Measurements from ENCODE around the gene C3orf38. TPM values are rescaled to one million over a fixed set of nuclear protein-coding genes. Genes with fewer than 3 reads are reported as not detected.
"Not testable (repeated sequence)": the region's sequence is repeated elsewhere in the genome, so short reads cannot be mapped to it uniquely, and the experiment has no call there.

Gene C3orf38
- total RNA-seq, 1 experiment from 2014 or later: 18.6 TPM

DNA sequence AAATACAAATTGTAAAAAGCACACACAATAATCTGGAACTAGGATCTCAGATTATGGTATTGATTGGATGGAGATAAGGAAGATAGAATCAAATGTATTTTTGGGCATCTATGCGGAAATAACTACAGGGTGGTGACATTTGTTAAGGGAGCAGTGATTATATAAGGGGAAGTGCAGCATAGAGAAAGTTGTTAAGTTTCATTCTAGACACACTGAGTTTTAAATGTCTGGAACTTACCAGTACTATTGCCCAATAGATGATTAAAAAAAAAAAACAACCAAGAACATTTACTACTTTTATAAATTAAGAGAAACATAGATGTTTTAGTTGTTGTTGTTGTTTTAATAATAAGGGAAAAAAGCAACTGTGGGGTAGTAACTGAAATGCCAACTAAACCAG lies 32.1 kb upstream of the C3orf38 start:
- Histone ChIP-seq H3K9ac (ENCODE audit: low read length) (no peak overlapping the region), H3K27ac (ENCODE audit: low read depth, low read length) (no peak overlapping the region), H2AFZ (ENCODE audit: low read depth, low read length, poor library complexity, severe bottlenecking) (no peak overlapping the region), H3K9me2 (ENCODE audit: insufficient read depth) (no peaks in the 10 kb centered on the region), H3K27me3 (ENCODE audit: insufficient read depth, low read length) (no peaks in the 10 kb centered on the region), H3K9me3 (ENCODE audit: control insufficient read depth in 1 of 2, insufficient read depth in 1 of 2, low read depth in 1 of 2, low read length in 2 of 2) (no peaks in the 10 kb centered on the region), H3K79me2 (ENCODE audit: insufficient read depth, low read length) (peaks cover 21% of the 10 kb centered on the region), H3K4me2 (ENCODE audit: low read length) (no peak overlapping the region), H4K20me1 (ENCODE audit: insufficient read depth) (no peaks in the 10 kb centered on the region; the same call in 1 of the 2 replicates), H3K4me1 (ENCODE audit: control insufficient read depth in 1 of 2, insufficient read depth in 2 of 2, low read length in 2 of 2) (no peaks in the 10 kb centered on the region), H3K36me3 (ENCODE audit: control insufficient read depth in 1 of 2, insufficient read depth in 2 of 2, low read length in 2 of 2) (no peaks in the 10 kb centered on the region), H3K4me3 (replicated peaks in 1 of 2; ENCODE audit: low read depth in 1 of 2, low read length in 2 of 2) (no peak overlapping the region)
- DNase-seq (ENCODE audit: low read depth, low spot score): no peak
- ChIA-PET RAD21 (ENCODE audit: low non-redundant PET in 1 of 2, low total read pairs in 2 of 2, uncharacterized antibody in 2 of 2, unreplicated experiment in 2 of 2) (no interaction called here), POLR2A (no interaction called here), CTCF (no interaction called here)
- intact Hi-C loops (cut with micrococcal nuclease): loop anchor here (10.0 kb wide), 1 partner anchor 613 kb away; no protein-coding TSS in a partner anchor
- no peak for ATAC-seq
- no TSS peak for BruUV-seq (replicated peaks)
- TF ChIP-seq, protein P1, sequence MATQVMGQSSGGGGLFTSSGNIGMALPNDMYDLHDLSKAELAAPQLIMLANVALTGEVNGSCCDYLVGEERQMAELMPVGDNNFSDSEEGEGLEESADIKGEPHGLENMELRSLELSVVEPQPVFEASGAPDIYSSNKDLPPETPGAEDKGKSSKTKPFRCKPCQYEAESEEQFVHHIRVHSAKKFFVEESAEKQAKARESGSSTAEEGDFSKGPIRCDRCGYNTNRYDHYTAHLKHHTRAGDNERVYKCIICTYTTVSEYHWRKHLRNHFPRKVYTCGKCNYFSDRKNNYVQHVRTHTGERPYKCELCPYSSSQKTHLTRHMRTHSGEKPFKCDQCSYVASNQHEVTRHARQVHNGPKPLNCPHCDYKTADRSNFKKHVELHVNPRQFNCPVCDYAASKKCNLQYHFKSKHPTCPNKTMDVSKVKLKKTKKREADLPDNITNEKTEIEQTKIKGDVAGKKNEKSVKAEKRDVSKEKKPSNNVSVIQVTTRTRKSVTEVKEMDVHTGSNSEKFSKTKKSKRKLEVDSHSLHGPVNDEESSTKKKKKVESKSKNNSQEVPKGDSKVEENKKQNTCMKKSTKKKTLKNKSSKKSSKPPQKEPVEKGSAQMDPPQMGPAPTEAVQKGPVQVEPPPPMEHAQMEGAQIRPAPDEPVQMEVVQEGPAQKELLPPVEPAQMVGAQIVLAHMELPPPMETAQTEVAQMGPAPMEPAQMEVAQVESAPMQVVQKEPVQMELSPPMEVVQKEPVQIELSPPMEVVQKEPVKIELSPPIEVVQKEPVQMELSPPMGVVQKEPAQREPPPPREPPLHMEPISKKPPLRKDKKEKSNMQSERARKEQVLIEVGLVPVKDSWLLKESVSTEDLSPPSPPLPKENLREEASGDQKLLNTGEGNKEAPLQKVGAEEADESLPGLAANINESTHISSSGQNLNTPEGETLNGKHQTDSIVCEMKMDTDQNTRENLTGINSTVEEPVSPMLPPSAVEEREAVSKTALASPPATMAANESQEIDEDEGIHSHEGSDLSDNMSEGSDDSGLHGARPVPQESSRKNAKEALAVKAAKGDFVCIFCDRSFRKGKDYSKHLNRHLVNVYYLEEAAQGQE (IDR thresholded peaks at IDR 0.05; ENCODE audit: low read depth): no peak
- no peak for TF ChIP-seq ZNF274 (IDR thresholded peaks at IDR 0.05; ENCODE audit: low read depth, low read length)
- TF ChIP-seq ZFX (IDR thresholded peaks at IDR 0.05): no peak
- TF ChIP-seq EZH2 (IDR thresholded peaks at IDR 0.05): no peak
- TF ChIP-seq, protein P2, sequence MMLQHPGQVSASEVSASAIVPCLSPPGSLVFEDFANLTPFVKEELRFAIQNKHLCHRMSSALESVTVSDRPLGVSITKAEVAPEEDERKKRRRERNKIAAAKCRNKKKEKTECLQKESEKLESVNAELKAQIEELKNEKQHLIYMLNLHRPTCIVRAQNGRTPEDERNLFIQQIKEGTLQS (IDR thresholded peaks at IDR 0.05): no peak
- TF ChIP-seq, protein P3, sequence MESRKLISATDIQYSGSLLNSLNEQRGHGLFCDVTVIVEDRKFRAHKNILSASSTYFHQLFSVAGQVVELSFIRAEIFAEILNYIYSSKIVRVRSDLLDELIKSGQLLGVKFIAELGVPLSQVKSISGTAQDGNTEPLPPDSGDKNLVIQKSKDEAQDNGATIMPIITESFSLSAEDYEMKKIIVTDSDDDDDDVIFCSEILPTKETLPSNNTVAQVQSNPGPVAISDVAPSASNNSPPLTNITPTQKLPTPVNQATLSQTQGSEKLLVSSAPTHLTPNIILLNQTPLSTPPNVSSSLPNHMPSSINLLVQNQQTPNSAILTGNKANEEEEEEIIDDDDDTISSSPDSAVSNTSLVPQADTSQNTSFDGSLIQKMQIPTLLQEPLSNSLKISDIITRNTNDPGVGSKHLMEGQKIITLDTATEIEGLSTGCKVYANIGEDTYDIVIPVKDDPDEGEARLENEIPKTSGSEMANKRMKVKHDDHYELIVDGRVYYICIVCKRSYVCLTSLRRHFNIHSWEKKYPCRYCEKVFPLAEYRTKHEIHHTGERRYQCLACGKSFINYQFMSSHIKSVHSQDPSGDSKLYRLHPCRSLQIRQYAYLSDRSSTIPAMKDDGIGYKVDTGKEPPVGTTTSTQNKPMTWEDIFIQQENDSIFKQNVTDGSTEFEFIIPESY (IDR thresholded peaks at IDR 0.05; ENCODE audit: extremely low read depth, insufficient replicate concordance, low read length): no peak
- TF ChIP-seq EZH2phosphoT487 (IDR thresholded peaks at IDR 0.05; ENCODE audit: borderline replicate concordance): no peak
- TF ChIP-seq EGR1 (IDR thresholded peaks at IDR 0.05; ENCODE audit: low read depth): no peak
- no peak for TF ChIP-seq POLR2A (IDR thresholded peaks at IDR 0.05; ENCODE audit: borderline replicate concordance, extremely low read depth, insufficient read depth, insufficient read length)
- no peak for TF ChIP-seq ELF1 (IDR thresholded peaks at IDR 0.05; ENCODE audit: borderline replicate concordance, low read depth)

DNA sequence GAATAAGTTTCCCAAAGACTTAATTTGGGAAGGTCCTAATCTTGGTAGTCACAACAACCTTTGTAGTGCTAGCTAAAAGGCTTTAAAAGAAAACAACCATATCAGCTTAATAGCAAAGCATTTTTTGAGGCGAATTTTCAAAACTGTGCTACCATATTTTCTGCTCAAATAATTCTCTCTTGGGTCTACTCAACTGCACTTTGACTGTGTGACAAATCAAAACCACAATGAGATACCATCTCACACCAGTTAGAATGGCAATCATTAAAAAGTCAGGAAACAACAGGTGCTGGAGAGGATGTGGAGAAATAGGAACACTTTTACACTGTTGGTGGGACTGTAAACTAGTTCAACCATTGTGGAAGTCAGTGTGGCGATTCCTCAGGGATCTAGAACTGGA lies 31.2 kb upstream of the C3orf38 start:
- H3K9ac ChIP-seq (ENCODE audit: low read length); BruUV-seq (replicated peaks); H3K36me3 ChIP-seq (ENCODE audit: control insufficient read depth in 1 of 2, insufficient read depth in 2 of 2, low read length in 2 of 2); DNase-seq (ENCODE audit: low read depth, low spot score); H4K20me1 ChIP-seq (ENCODE audit: insufficient read depth); RAD21 ChIA-PET (ENCODE audit: low non-redundant PET in 1 of 2, low total read pairs in 2 of 2, uncharacterized antibody in 2 of 2, unreplicated experiment in 2 of 2); H3K4me1 ChIP-seq (ENCODE audit: control insufficient read depth in 1 of 2, insufficient read depth in 2 of 2, low read length in 2 of 2); H2AFZ ChIP-seq (ENCODE audit: low read depth, low read length, poor library complexity, severe bottlenecking); H3K4me2 ChIP-seq (ENCODE audit: low read length); POLR2A ChIA-PET; H3K9me2 ChIP-seq (ENCODE audit: insufficient read depth); H3K9me3 ChIP-seq (ENCODE audit: control insufficient read depth in 1 of 2, insufficient read depth in 1 of 2, low read depth in 1 of 2, low read length in 2 of 2); CTCF ChIA-PET; H3K27ac ChIP-seq (ENCODE audit: low read depth, low read length); H3K4me3 ChIP-seq (replicated peaks in 1 of 2; ENCODE audit: low read depth in 1 of 2, low read length in 2 of 2); ATAC-seq; H3K27me3 ChIP-seq (ENCODE audit: insufficient read depth, low read length): not testable (repeated sequence)
- peaks cover 21% of the 10 kb centered on the region for H3K79me2 ChIP-seq (ENCODE audit: insufficient read depth, low read length)
- intact Hi-C loops (cut with micrococcal nuclease): loop anchor here (10.0 kb wide), 1 partner anchor 614 kb away; no protein-coding TSS in a partner anchor
